IPS-18a (cell line): Measurements from ENCODE around the gene VEGFB.
A peak's percentile ranks its signal among the peaks of the same experiment; 100 is the strongest.

Source experiments
- H3K27ac ChIP-seq: one replicate; pipeline ENCODE4 v1.5.1; 2013; ENCODE audit warnings: low read length
- H3K27me3 ChIP-seq: one replicate; pipeline ENCODE4 v1.6.1; 2013; ENCODE audit warnings: mild to moderate bottlenecking, low read length; ENCODE audit not compliant: control insufficient read depth, insufficient read depth
- H3K36me3 ChIP-seq: one replicate; pipeline ENCODE4 v1.6.1; 2013; ENCODE audit warnings: low read depth, low read length; ENCODE audit not compliant: control insufficient read depth
- H3K4me1 ChIP-seq: one replicate; pipeline ENCODE4 v1.6.1; 2013; ENCODE audit warnings: low read depth, low read length; ENCODE audit not compliant: control insufficient read depth
- H3K4me3 ChIP-seq: one replicate; pipeline ENCODE4 v1.5.1; 2013; ENCODE audit warnings: low read length
- H3K9ac ChIP-seq: one replicate; pipeline ENCODE4 v1.6.1; 2013; ENCODE audit warnings: mild to moderate bottlenecking, low read length, moderate library complexity
- H3K9me3 ChIP-seq: one replicate; pipeline ENCODE4 v1.6.1; 2013; ENCODE audit warnings: low read depth, low read length; ENCODE audit not compliant: control insufficient read depth

The VEGFB gene

DNA sequence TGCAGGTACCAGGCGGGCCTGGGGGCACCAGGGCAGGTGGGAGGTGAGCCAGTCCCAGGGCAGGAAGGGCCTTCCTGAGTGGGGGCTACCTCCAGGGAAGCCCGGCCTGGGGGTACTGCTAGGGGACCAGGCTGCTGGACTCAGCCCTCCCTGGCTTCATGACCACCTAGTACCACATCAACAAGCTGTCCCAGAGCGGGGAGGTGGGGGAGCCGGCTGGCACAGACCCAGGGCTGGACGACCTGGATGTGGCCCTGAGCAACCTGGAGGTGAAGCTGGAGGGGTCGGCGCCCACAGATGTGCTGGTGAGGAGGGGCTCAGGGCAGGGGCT, 15.1 kb upstream of the VEGFB start:
- no peaks in the 10 kb centered on the region for H3K27me3 ChIP-seq
- H3K9ac ChIP-seq = no peak overlapping the region
- no peak overlapping the region for H3K27ac ChIP-seq
- H3K4me3 ChIP-seq = no peak overlapping the region
- H3K36me3 ChIP-seq = peaks cover 6% of the 10 kb centered on the region
- H3K9me3 ChIP-seq = no peaks in the 10 kb centered on the region
- H3K4me1 ChIP-seq = no peaks in the 10 kb centered on the region

DNA sequence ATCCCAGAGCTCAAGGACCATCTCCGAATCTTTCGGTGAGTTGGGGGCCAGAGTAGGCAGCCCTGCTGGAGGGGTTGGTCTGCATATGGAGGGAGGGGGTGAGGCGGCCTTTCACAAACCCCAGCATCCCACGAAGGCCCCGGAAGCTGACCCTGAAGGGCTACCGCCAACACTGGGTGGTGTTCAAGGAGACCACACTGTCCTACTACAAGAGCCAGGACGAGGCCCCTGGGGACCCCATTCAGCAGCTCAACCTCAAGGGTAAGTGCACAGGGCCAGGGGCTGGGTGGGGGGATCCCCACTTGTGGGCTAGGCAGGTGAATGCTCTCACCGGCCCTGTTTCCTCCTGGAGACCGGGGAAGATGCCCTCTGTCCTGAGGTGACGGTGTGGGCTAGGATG, 14.6 kb upstream of the VEGFB start:
- no peak overlapping the region for H3K4me3 ChIP-seq
- H3K27me3 ChIP-seq = no peaks in the 10 kb centered on the region
- H3K9me3 ChIP-seq = no peaks in the 10 kb centered on the region
- H3K4me1 ChIP-seq = no peaks in the 10 kb centered on the region
- peaks cover 6% of the 10 kb centered on the region for H3K36me3 ChIP-seq
- H3K9ac ChIP-seq = no peak overlapping the region
- H3K27ac ChIP-seq = no peak overlapping the region

DNA sequence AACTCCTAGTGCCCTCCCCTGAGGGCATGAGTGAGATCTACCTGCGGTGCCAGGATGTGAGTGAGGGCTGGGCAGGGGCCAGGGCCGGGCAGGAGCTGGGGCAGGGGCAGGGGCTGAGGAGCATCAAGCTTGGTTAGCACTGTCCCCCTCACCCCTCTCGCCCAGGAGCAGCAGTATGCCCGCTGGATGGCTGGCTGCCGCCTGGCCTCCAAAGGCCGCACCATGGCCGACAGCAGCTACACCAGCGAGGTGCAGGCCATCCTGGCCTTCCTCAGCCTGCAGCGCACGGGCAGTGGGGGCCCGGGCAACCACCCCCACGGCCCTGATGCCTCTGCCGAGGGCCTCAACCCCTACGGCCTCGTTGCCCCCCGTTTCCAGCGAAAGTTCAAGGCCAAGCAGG, 14.1 kb upstream of the VEGFB start:
- H3K4me3 ChIP-seq = no peak overlapping the region
- no peaks in the 10 kb centered on the region for H3K9me3 ChIP-seq
- H3K4me1 ChIP-seq = no peaks in the 10 kb centered on the region
- no peaks in the 10 kb centered on the region for H3K27me3 ChIP-seq
- H3K9ac ChIP-seq = no peak overlapping the region
- H3K27ac ChIP-seq = no peak overlapping the region
- H3K36me3 ChIP-seq = peaks cover 6% of the 10 kb centered on the region

DNA sequence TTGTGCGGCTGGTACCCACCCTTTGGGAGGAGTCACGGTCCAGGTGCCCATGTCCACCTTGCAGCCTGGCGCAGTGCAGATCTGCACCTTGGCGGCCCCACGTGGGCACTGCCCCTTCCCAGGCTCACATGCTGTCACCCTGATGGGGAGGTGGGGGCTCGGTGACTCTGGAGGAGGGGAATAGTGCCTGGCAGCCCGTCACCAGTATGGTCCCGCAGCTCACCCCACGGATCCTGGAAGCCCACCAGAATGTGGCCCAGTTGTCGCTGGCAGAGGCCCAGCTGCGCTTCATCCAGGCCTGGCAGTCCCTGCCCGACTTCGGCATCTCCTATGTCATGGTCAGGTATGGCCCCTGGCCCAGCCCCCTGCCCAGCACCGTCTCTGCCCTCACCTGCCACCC, 13.6 kb upstream of the VEGFB start:
- Histone ChIP-seq H3K9ac (no peak overlapping the region), H3K36me3 (peaks cover 6% of the 10 kb centered on the region), H3K27me3 (no peaks in the 10 kb centered on the region), H3K27ac (no peak overlapping the region), H3K4me1 (no peaks in the 10 kb centered on the region), H3K4me3 (no peak overlapping the region), H3K9me3 (no peaks in the 10 kb centered on the region)

DNA sequence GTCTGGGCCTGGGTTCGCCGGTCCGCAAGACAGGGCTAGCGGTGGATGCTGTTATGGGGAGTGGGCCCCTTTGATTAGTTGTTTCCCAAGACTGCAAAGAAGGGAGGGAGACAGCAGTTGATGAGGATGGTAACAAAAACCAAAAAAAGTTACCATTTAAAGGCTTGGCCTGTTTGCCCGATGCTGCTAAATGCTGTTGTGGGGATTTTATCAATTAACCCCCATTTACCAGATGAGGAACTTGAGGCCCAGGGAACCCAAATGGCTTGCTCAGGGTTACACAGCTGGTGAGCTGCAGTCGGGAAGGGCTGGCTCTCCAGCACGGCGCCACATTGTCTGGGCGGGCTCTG, 11.8 kb upstream of the VEGFB start:
- Histone ChIP-seq H3K9ac (no peak overlapping the region), H3K9me3 (no peaks in the 10 kb centered on the region), H3K36me3 (peaks cover 6% of the 10 kb centered on the region), H3K4me1 (no peaks in the 10 kb centered on the region), H3K27me3 (no peaks in the 10 kb centered on the region), H3K27ac (no peak overlapping the region), H3K4me3 (no peak overlapping the region)

DNA sequence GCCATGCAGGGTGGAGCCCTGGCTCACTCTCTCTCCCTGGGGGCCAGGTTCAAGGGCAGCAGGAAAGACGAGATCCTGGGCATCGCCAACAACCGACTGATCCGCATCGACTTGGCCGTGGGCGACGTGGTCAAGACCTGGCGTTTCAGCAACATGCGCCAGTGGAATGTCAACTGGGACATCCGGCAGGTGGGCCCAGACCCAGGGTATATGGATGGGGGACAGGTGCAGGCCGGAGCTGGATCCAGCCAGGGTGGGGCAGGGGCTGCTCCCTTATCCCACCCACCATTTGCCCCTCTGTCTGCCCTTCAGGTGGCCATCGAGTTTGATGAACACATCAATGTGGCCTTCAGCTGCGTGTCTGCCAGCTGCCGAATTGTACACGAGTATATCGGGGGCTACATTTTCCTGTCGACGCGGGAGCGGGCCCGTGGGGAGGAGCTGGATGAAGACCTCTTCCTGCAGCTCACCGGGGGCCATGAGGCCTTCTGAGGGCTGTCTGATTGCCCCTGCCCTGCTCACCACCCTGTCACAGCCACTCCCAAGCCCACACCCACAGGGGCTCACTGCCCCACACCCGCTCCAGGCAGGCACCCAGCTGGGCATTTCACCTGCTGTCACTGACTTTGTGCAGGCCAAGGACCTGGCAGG, 11.3 kb upstream of the VEGFB start:
- no peaks in the 10 kb centered on the region for H3K9me3 ChIP-seq
- H3K27ac ChIP-seq = no peak overlapping the region
- H3K36me3 ChIP-seq = peaks cover 6% of the 10 kb centered on the region
- no peak overlapping the region for H3K9ac ChIP-seq
- no peak overlapping the region for H3K4me3 ChIP-seq
- no peaks in the 10 kb centered on the region for H3K27me3 ChIP-seq
- no peaks in the 10 kb centered on the region for H3K4me1 ChIP-seq

DNA sequence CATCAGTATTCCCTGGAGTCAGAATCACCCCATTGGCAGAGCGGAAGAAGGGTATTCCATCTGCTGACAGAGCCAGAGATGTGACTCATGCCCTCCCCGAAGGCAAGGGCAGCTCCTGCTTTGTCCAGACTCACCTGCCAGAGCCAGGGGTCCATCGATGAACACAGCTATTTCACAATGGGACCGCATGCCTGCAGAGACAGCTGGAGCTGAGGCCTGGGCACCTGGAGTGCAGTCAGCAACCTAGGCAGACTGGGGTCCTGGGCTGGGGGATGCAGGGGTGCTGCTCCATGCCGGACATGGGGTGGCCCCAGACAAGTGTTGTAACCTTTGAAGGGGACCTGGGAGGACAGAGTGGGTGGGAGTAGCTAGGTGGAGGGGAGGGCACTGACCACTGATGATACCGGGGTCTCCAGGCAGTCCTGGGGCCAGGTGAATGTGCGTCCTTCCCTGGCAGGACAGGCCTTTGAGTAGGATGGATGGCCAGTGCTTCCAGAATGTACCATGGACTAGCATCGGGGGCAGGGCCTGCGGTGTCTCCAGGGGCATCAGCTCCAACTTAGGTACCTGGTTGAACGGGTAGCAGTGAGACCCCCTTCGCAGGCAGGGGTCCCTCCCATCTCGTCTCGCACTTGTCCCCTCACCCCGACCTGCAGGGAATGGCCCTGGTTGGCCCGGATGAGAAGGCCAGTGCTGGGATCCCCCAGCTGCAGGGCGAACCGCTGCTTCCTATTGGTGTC, 10.1 kb upstream of the VEGFB start:
- Histone ChIP-seq H3K27me3 (no peaks in the 10 kb centered on the region), H3K4me1 (no peaks in the 10 kb centered on the region), H3K9ac (no peak overlapping the region), H3K4me3 (no peak overlapping the region), H3K27ac (no peak overlapping the region), H3K36me3 (peaks cover 6% of the 10 kb centered on the region), H3K9me3 (no peaks in the 10 kb centered on the region)

DNA sequence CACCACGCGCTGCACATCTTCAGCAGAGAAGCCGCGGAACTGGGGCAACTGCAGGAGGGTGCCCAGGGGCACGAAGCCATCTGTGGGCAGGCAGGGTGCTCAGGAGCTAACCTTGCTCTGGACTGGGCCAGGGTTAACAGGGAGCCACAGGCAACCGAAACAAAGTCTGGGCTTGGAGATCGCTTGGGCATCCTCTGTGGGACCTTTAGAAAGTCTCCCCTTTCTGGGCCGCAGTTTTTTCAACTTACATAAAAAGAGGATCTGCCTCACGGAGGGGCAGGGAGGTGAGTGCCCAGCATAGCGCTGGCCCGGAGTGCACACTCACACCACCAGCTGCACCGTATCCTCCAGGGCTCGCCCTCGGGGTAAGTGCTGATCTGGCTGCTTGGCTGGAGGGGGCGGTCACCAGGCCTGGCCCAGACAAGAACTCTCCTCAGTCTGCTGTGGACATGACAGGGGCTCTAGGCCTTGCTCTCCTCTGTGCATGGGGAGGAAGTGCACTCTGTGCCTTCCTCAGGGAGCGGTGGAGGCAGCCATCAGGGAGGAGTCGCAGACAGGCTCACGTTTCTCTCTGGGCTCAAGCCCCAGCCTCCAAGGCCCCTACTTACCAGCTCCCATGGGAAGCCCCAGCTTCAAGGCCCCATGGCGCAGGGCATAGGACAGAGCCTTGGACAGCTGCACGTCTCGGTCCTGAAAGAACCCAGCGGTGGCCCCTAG, 9.3 kb upstream of the VEGFB start:
- Histone ChIP-seq H3K36me3 (peaks cover 6% of the 10 kb centered on the region), H3K4me3 (peak overlapping the region; percentile 70), H3K9me3 (no peaks in the 10 kb centered on the region), H3K4me1 (no peaks in the 10 kb centered on the region), H3K27me3 (no peaks in the 10 kb centered on the region), H3K9ac (no peak overlapping the region), H3K27ac (no peak overlapping the region)

DNA sequence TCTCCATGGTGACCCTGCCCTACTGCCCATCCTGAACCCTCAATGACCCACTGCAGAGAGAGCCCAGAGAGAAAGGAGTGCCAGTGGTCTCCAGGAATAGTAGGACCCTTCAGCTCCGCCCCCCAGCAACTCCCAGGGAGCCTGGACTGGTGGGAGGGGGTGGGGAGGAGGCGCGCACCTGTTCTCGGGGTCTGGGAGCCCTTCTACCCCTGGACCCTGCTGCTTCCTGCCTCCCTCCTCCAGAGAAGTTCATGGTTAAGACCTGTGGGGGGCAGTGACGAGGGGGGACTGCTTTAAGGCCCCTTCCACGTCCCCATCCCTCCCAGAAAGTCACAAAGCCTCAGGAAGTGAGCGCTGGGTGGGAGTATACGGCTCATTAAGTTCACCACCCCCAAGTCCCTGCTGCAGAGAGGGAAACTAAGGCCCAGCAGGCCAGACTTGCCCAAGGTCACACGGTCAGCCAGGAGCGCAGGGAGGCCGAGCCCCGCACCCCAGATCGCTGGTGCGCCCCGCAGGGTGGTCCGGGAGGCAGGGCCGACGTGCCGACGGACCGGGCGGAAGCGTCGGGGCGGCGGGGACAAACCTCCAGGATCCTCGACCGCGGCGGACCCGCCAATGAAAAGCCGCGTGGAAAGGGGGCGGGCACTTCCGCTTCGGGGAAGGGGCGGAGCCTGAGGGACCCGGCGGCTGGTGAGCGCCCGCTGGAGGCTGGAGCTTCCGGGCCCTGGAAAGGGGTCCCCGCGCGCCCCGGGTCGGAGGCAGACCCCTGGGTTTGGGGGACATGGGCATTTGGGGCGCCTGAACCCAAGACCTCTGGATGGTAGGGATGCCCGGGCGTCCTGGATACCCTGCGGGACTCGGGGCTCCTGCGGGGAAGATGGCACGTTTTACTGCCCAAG, 8.5 kb upstream of the VEGFB start, which contains the start of the genes NUDT22 and TRPT1:
Gene NUDT22, plus strand, starts transcription at position 667 of the 899 bp plus-strand sequence. CDS start 379 bp downstream, outside the sequence.
Gene TRPT1, minus strand, starts transcription at position 579 of the 899 bp plus-strand sequence. Its CDS starts 326 bp downstream, at position 253.
- no peaks in the 10 kb centered on the region for H3K27me3 ChIP-seq
- H3K9me3 ChIP-seq = no peaks in the 10 kb centered on the region
- H3K4me1 ChIP-seq = peaks cover under 1% of the 10 kb centered on the region
- H3K36me3 ChIP-seq = peaks cover under 1% of the 10 kb centered on the region
- peak within 1 kb of the TSS; percentile 70 for H3K4me3 ChIP-seq
- no peak within 1 kb of the TSS for H3K27ac ChIP-seq
- peak within 1 kb of the TSS; percentile 66 for H3K9ac ChIP-seq

DNA sequence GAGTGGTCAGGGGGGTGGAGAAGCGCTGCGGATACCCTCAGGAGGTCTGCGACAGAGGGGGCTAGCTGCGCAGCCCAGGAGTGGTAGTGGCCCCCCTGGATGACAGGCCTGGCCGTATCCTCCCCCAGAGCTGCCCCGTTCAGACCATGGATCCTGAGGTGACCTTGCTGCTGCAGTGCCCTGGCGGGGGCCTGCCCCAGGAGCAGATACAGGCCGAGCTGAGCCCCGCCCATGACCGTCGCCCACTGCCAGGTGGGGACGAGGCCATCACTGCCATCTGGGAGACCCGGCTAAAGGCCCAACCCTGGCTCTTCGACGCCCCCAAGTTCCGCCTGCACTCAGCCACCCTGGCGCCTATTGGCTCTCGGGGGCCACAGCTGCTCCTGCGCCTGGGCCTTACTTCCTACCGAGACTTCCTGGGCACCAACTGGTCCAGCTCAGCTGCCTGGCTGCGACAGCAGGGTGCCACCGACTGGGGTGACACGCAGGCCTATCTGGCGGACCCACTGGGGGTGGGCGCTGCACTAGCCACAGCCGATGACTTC, 7.8 kb upstream of the VEGFB start:
- H3K9ac ChIP-seq = peak overlapping the region; percentile 52
- no peaks in the 10 kb centered on the region for H3K36me3 ChIP-seq
- H3K4me3 ChIP-seq = peak overlapping the region; percentile 70
- no peaks in the 10 kb centered on the region for H3K9me3 ChIP-seq
- no peak overlapping the region for H3K27ac ChIP-seq
- H3K27me3 ChIP-seq = peaks cover 4% of the 10 kb centered on the region
- H3K4me1 ChIP-seq = peaks cover 4% of the 10 kb centered on the region
